Keratinocyte (primary cell): ENCODE data around the gene VSIG4. TPM values are rescaled to one million over a fixed set of nuclear protein-coding genes. Genes with fewer than 3 reads are reported as not detected.

Experiments
- DNase-seq: peaks from one replicate; pipeline ENCODE4 v3.0.0-alpha.2; 2011; ENCODE audit warnings: low read depth, missing footprints, low spot score
- FAIRE-seq: peaks from 2 replicates; lab custom pipeline; 2011; peaks lifted over from hg19 to GRCh38; lab: Jason Lieb, UNC
- H2AFZ ChIP-seq: 2 replicates; pipeline ENCODE4 v1.6.0; 2012; ENCODE audit warnings: low read length, control low read depth, inconsistent platforms; ENCODE audit not compliant: control insufficient read depth
- H3K27ac ChIP-seq: 2 replicates; pipeline ENCODE4 v1.5.1; 2011; ENCODE audit warnings: low read length; ENCODE audit not compliant: control insufficient read depth, insufficient read depth
- H3K27me3 ChIP-seq: 3 replicates; pipeline ENCODE4 v1.6.0; 2011; ENCODE audit warnings: low read length; ENCODE audit not compliant: control insufficient read depth, insufficient read depth; ENCODE audit errors: extremely low read depth
- H3K36me3 ChIP-seq, 2 experiments: 2 replicates in 1 of 2; 3 replicates in 1 of 2; pipeline ENCODE4 v1.5.1; 2011; ENCODE audit warnings: low read length in 2 of 2, mild to moderate bottlenecking in 1 of 2; ENCODE audit not compliant: control insufficient read depth in 2 of 2, insufficient read depth in 2 of 2; ENCODE audit errors: extremely low read depth in 1 of 2
- H3K4me1 ChIP-seq: 3 replicates; pipeline ENCODE4 v1.5.1; 2011; ENCODE audit warnings: low read length; ENCODE audit not compliant: control insufficient read depth, insufficient read depth; ENCODE audit errors: extremely low read depth
- H3K4me2 ChIP-seq: 3 replicates; pipeline ENCODE4 v1.6.0; 2011; ENCODE audit warnings: low read depth, low read length; ENCODE audit not compliant: control insufficient read depth, insufficient read depth; ENCODE audit errors: extremely low read depth
- H3K4me3 ChIP-seq, 3 experiments: fragments of 200-600 bp in 1 of 3; sonication (generic) in 1 of 3; 2 replicates in 2 of 3; 3 replicates in 1 of 3; pipeline ENCODE4 v1.5.1; 2011 to 2016; ENCODE audit warnings: low read length in 3 of 3, mild to moderate bottlenecking in 3 of 3, control low read depth in 2 of 3, inconsistent platforms in 1 of 3, low read depth in 1 of 3, mixed read lengths in 1 of 3, mixed run types in 1 of 3, moderate library complexity in 1 of 3; ENCODE audit not compliant: control insufficient read depth in 2 of 3, insufficient read depth in 2 of 3; ENCODE audit errors: extremely low read depth in 1 of 3
- H3K79me2 ChIP-seq: 2 replicates; pipeline ENCODE4 v1.6.0; 2012; ENCODE audit warnings: low read length; ENCODE audit not compliant: control insufficient read depth, insufficient read depth
- H3K9ac ChIP-seq: 3 replicates; pipeline ENCODE4 v1.6.0; 2011; ENCODE audit warnings: low read length; ENCODE audit not compliant: control insufficient read depth, insufficient read depth; ENCODE audit errors: extremely low read depth
- H3K9me1 ChIP-seq: 3 replicates; pipeline ENCODE4 v1.6.0; 2011; ENCODE audit warnings: low read length; ENCODE audit not compliant: control insufficient read depth, insufficient read depth; ENCODE audit errors: extremely low read depth
- H3K9me3 ChIP-seq: 2 replicates; pipeline ENCODE4 v1.5.1; 2012; ENCODE audit warnings: low read depth, low read length; ENCODE audit not compliant: control insufficient read depth
- H4K20me1 ChIP-seq: 3 replicates; pipeline ENCODE4 v1.6.0; 2011; ENCODE audit warnings: low read length; ENCODE audit not compliant: control insufficient read depth, insufficient read depth; ENCODE audit errors: extremely low read depth
- CTCF ChIP-seq, 3 experiments: IDR thresholded peaks in 1 of 3; conservative IDR thresholded peaks in 1 of 3; optimal IDR thresholded peaks in 1 of 3; 2 replicates in 2 of 3; 3 replicates in 1 of 3; pipeline versions ENCODE3 to v1.5.1; 2011; ENCODE audit warnings: low read length in 3 of 3, mild to moderate bottlenecking in 3 of 3, moderate library complexity in 2 of 3, control low read depth in 1 of 3, inconsistent platforms in 1 of 3; ENCODE audit not compliant: insufficient read depth in 2 of 3; ENCODE audit errors: extremely low read depth in 1 of 3
- EZH2 ChIP-seq: IDR thresholded peaks from one replicate; pipeline ENCODE4 v1.6.1; 2012; ENCODE audit warnings: inconsistent platforms, mild to moderate bottlenecking, low read length, moderate library complexity
- dilution Hi-C: fragments of 300-500 bp; cut with MboI; formaldehyde crosslinking; loops from one replicate; pipeline ENCODE4 v1.7.0; 2020; ENCODE audit warnings: low sequenced_read_pairs; ENCODE audit not compliant: extremely low pct_ligation_motif_present
- polyA plus RNA-seq, 5 experiments: library from polyadenylated mRNA; depleted of rRNA in 3 of 5; stranded (reverse) in 3 of 5; stranded (forward) in 1 of 5; unstranded in 1 of 5; fragments of >200 nt; gene quantifications; 1 replicate in 1 of 5; 2 replicates in 3 of 5; 3 replicates in 1 of 5; pipeline versions ENCODE4 v1.2.1 to v1.2.3, GENCODE V29; 2011 to 2012; ENCODE audit warnings: missing spikeins in 2 of 5, low read depth in 1 of 5, low replicate concordance in 1 of 5

VSIG4 gene
- polyA plus RNA-seq, 1 donor (not counting 4 experiments of a cell fraction or from before 2014, with no cell fraction given), result not detected

DNA sequence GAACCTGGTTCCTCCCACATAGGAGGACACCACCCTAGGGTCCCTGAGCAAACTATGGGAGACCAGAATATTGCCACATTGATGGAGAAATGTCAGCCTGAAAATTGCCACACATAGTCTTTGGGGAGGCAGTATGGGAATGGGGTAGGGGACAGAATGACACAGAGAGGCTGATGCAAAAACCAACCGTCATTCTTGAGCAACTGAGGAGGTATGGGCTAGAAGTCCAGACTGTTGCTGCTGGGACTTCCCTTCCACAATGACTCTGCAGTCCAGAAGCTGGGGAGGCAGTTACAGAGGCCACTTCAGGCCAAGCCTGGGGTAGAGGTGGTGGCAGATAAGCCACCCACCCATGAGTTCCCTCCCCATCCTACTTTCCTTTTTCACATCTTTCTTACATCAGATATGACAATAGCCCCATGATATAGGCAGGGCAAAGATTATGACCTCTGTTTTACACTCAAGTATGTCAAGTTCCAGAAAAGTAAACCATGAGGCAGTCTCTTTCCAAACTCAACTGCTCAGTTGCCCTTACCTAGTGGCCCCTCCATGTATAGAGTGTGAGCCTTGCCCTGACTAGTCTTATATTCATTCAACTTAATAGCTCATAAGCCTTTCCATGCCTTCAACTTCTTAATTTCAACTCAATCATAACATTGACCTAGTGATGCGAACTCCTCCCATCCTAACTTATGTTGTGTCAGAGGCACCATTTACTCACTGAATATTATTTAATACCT, 41.7 kb downstream of the VSIG4 start:
- TF ChIP-seq CTCF (optimal IDR thresholded peaks at IDR 0.05 in 1 of 3, IDR thresholded peaks at IDR 0.05 in 1 of 3, conservative IDR thresholded peaks at IDR 0.05 in 1 of 3; ENCODE audit: extremely low read depth in 1 of 3, insufficient read depth in 2 of 3, low read length in 3 of 3), result no peak
- TF ChIP-seq EZH2, result no peak
- Histone ChIP-seq H2AFZ (no peak overlapping the region), H3K4me3 (no peak overlapping the region), H3K27ac (no peak overlapping the region), H3K4me2 (no peak overlapping the region), H3K9me1 (no peaks in the 10 kb centered on the region), H3K79me2 (no peaks in the 10 kb centered on the region), H3K36me3 (no peaks in the 10 kb centered on the region), H3K9ac (no peak overlapping the region), H3K27me3 (no peaks in the 10 kb centered on the region), H3K9me3 (no peaks in the 10 kb centered on the region), H4K20me1 (no peaks in the 10 kb centered on the region), H3K4me1 (no peaks in the 10 kb centered on the region)
- dilution Hi-C loops, result no loop called here
- FAIRE-seq, result no peak
- no peak for DNase-seq

DNA sequence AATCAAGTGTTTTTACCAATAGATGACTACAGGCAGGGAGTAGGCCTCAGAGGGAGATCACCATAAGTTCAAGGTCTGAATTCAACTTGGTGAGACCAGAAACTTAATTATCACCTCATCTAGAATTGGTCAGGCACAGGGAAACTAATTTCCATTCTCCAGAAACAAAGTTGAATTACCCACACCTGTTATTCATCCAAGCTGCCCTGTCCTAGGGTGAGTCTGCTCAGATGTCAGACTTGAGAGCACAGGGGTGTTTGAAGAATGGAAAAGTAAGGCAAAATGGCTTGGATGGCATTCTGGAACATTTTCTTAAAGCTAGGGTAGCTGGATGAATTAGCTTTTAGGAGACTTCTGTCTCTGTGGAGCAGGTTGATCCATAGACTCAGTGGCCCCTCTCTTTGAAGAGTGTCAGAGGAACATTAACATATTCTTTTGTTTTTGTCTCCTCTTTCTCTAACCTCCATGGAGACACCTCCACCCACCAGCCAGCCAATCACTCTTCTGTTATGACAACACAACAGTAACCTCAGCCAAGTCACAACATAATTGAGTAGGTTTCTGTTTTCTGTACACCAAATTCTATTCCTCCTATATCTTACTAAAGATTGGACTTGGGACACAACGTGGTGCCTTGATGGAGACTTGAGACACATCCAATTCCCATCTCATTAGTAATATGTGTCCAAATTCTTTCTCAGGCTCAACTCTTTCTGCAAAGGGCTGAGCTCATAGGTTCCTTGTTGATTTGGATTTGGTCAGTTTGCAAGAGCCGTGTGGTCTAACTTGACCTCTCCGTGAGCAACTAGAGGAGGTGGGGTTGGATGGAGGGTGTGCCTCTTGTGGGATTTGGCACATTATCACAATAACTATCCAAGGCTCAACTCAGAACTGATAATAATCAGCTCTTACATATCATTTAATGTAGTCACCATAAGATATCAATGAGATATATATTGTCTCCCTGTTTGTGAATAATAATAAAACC, 45.1 kb downstream of the VSIG4 start:
- DNase-seq (no peak), FAIRE-seq (no peak)
- Histone ChIP-seq H3K9me3 (no peaks in the 10 kb centered on the region), H3K79me2 (no peaks in the 10 kb centered on the region), H3K27ac (no peak overlapping the region), H3K4me1 (no peaks in the 10 kb centered on the region), H3K27me3 (no peaks in the 10 kb centered on the region), H3K9ac (no peak overlapping the region), H4K20me1 (no peaks in the 10 kb centered on the region), H2AFZ (no peak overlapping the region), H3K4me2 (no peak overlapping the region), H3K4me3 (no peak overlapping the region), H3K36me3 (no peaks in the 10 kb centered on the region), H3K9me1 (no peaks in the 10 kb centered on the region)
- dilution Hi-C loops, result no loop called here
- TF ChIP-seq EZH2, result no peak
- TF ChIP-seq CTCF (optimal IDR thresholded peaks at IDR 0.05 in 1 of 3, IDR thresholded peaks at IDR 0.05 in 1 of 3, conservative IDR thresholded peaks at IDR 0.05 in 1 of 3; ENCODE audit: extremely low read depth in 1 of 3, insufficient read depth in 2 of 3, low read length in 3 of 3), result no peak
